ENCODE data around the gene PON1.

- TF ChIP-seq POLR2A (IDR thresholded peaks at IDR 0.05), result no peak
- TF ChIP-seq, protein P1, sequence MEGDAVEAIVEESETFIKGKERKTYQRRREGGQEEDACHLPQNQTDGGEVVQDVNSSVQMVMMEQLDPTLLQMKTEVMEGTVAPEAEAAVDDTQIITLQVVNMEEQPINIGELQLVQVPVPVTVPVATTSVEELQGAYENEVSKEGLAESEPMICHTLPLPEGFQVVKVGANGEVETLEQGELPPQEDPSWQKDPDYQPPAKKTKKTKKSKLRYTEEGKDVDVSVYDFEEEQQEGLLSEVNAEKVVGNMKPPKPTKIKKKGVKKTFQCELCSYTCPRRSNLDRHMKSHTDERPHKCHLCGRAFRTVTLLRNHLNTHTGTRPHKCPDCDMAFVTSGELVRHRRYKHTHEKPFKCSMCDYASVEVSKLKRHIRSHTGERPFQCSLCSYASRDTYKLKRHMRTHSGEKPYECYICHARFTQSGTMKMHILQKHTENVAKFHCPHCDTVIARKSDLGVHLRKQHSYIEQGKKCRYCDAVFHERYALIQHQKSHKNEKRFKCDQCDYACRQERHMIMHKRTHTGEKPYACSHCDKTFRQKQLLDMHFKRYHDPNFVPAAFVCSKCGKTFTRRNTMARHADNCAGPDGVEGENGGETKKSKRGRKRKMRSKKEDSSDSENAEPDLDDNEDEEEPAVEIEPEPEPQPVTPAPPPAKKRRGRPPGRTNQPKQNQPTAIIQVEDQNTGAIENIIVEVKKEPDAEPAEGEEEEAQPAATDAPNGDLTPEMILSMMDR (IDR thresholded peaks at IDR 0.05), result no peak
These were observed 72.4 kb downstream of the PON1 start for GRCh38 chr7:95251966-95252365.

Data from lower leg skin (tissue), 3 donors.